Mucosa of descending colon (tissue), 3 donors: ENCODE measurements around the gene LRRC49. TPM values are rescaled to one million over a fixed set of nuclear protein-coding genes. Genes with fewer than 3 reads are reported as not detected.
A peak's percentile ranks its signal among the peaks of the same experiment; 100 is the strongest.

ENCODE experiments used
- ATAC-seq: fragments of 200-7000 bp; cut with Tn5 transposase; one replicate; pipeline ENCODE4 v1.9.1; 2020; ENCODE audit warnings: mild to moderate bottlenecking, moderate library complexity
- DNase-seq, 3 donors: peaks; one replicate each; pipeline ENCODE4 v3.0.0-alpha.2; 2020
- H3K36me3 ChIP-seq: fragments of 200-600 bp; one replicate; pipeline ENCODE4 v1.8.0; 2021; ENCODE audit warnings: low read depth, mild to moderate bottlenecking
- H3K4me1 ChIP-seq: fragments of 200-600 bp; one replicate; pipeline ENCODE4 v1.8.0; 2021; ENCODE audit warnings: low read depth, mild to moderate bottlenecking
- H3K4me3 ChIP-seq: fragments of 200-600 bp; one replicate; pipeline ENCODE4 v1.8.0; 2021; ENCODE audit warnings: mild to moderate bottlenecking
- H3K9me3 ChIP-seq: fragments of 200-600 bp; one replicate; pipeline ENCODE4 v1.8.0; 2021; ENCODE audit warnings: mild to moderate bottlenecking
- CTCF ChIP-seq: fragments of 200-600 bp; IDR thresholded peaks from one replicate; pipeline ENCODE4 v1.8.0; 2022; ENCODE audit warnings: antibody characterized with exemption, mild to moderate bottlenecking
- intact Hi-C, 2 donors: fragments of 100-400 bp; cut with DNase I in 1 of 2; cut with micrococcal nuclease in 1 of 2; formaldehyde crosslinking; loops; one replicate each; pipeline versions ENCODE4 v1.11.0 to v1.11.1; 2022; cut with DNase I, micrococcal nuclease
- total RNA-seq, 3 donors: library from RNA; stranded (reverse); fragmentation: NEBNext Ultra II Directional in 2 of 3; extraction: Animal tissue kit (Norgen Biotek cat#: 25700) in 2 of 3; gene quantifications; one replicate each; pipeline versions ENCODE4 v1.2.1 to v1.2.4, GENCODE V29; 2021 to 2023
- donor health status: DM: no; HTN: no; CAD: no; lungs with moderate emphysema.
- donor health status: DM: no; HTN: no; CAD: no.
- donor health status: DM: no; HTN: yes; CAD: no.

Gene LRRC49
- total RNA-seq, 3 donors from 2014 or later: 2.7 to 5.7 (median 4.7) TPM

DNA sequence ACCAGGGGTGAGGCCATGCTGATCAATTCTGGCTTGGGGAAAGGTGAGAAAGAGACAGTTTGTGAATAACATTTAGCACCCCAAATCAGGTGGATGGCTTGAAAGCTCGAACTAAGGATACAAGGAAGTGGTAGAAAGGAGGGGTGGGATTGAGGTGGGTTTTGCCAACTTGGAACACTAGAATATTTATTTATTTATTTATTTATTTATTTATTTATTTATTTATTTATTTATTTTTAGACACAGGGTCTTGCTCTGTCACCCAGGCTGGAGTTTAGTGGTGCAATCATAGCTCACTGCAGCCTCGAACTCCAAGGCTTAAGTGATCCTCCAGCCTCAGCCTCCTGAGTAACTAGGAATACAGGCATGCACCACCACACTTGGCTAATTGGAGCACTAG, 191.6 kb downstream of the LRRC49 start:
- Histone ChIP-seq H3K4me3 (no peak overlapping the region), H3K4me1 (peaks cover 6% of the 10 kb centered on the region), H3K9me3 (no peaks in the 10 kb centered on the region), H3K36me3 (no peaks in the 10 kb centered on the region)
- no peak for TF ChIP-seq CTCF
- ATAC-seq (no peak), DNase-seq (no peak)
- intact Hi-C loops: no loop called here

DNA sequence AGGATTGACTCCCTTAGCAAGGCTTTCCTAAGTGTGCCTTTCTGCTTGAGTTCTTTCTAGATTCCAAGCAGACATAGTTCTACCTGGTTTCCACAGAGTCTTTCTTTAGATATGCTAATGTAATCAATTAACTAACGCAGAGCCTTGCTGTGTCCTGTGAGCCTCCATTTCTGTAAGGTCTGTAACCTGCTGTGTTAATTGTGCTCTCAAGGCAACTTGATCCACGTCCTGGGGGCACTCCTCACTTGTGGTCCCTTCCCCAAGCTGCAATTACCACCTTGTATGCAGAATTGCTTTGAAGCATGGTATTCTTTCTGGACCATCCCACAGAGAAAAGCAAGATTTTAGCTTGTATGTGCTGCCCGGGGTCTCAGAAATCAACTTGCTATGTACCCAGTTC, 193.2 kb downstream of the LRRC49 start:
- no peak for TF ChIP-seq CTCF
- no peak for DNase-seq
- H3K9me3 ChIP-seq: no peaks in the 10 kb centered on the region
- H3K4me3 ChIP-seq: no peak overlapping the region
- H3K36me3 ChIP-seq: no peaks in the 10 kb centered on the region
- intact Hi-C loops: no loop called here
- no peak for ATAC-seq
- no peaks in the 10 kb centered on the region for H3K4me1 ChIP-seq

GRCh38 chr15:71088155-71088554, 195.5 kb downstream of the LRRC49 start:
- ATAC-seq (peak; percentile 61), DNase-seq (no peak)
- H3K9me3 ChIP-seq: no peaks in the 10 kb centered on the region
- intact Hi-C loops: no loop called here
- no peaks in the 10 kb centered on the region for H3K36me3 ChIP-seq
- no peaks in the 10 kb centered on the region for H3K4me1 ChIP-seq
- no peak for TF ChIP-seq CTCF
- no peak overlapping the region for H3K4me3 ChIP-seq

DNA sequence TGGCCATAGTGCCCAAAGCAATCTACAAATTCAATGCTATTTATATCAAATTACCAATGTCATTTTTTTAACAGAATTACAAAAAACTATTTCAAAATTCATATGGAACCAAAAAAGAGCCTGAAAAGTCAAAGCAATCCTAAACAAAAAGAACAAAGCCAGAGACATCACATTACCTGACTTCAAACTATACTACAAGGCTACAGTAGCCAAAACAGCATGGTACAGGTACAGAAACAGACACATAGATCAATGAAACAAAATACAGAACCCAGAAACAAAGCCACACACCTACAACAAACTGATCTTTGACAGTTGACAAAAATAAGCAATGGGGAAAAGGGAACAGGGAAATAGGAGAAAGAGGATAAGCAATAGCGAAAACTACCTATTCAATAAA, 196.1 kb downstream of the LRRC49 start:
- DNase-seq: no peak
- intact Hi-C loops: no loop called here
- H3K4me3 ChIP-seq: no peak overlapping the region
- no peaks in the 10 kb centered on the region for H3K9me3 ChIP-seq
- ATAC-seq: no peak
- H3K4me1 ChIP-seq: no peaks in the 10 kb centered on the region
- H3K36me3 ChIP-seq: no peaks in the 10 kb centered on the region
- TF ChIP-seq CTCF: no peak

- no peaks in the 10 kb centered on the region for H3K9me3 ChIP-seq
- ATAC-seq: no peak
- DNase-seq: no peak
These were observed 197.2 kb downstream of the LRRC49 start for GRCh38 chr15:71089801-71090200.

More at GRCh38 chr15:71089801-71090200, 197.2 kb downstream of the LRRC49 start:
- intact Hi-C loops: no loop called here
- no peak for TF ChIP-seq CTCF
- no peak overlapping the region for H3K4me3 ChIP-seq
- no peaks in the 10 kb centered on the region for H3K36me3 ChIP-seq
- no peaks in the 10 kb centered on the region for H3K4me1 ChIP-seq
